NCI-H1417 treated with DMSO at 0.1 percent for 48 hours (cell line): ENCODE measurements around the gene NRCAM.

ENCODE experiments used
- DNase-seq: peaks from one replicate; lab custom pipeline; 2025; lab: John Stamatoyannopoulos, UW

The NRCAM gene

DNA sequence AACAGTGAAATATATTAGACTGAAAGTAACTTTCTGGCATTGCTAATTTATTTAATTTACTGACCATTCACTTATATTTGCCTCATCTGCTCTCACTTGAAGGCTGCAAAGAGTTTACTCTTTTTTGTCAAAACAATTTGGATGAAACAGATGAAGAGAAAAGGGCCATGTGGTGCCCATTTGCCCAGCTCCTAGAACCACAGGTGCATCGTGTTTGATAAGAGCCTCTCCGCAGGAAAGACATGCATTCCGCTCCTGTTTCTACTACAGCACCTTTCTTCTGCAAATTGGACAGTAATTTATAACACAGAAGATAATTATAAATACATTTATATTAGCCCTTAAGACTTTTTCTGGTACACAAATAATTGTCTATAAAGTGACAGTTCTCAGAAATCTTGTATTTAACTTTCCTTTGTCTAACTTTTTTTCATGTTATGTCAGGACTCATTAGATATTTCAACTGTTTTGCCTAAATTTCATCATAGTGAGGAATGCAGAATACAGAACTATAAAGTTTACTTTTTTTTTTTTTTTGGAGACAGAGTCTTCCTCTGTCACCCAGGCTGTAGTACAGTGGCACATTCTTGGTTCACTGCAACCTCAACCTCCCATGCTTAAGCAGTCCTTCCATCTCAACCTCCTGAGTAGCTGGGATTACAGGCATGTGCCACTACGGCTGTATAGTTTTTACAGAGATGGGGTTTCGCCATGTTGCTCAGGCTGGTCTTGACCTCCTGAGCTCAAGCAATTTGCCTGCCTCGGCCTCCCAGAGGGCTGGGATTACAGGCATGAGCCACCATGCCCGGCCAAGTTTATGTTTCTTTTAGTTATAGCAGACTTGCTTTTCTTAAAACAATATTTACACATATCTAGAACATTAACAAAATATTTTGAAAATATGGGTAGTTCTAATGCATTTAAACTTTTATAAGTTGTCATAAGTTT is 326.9 kb downstream of the NRCAM start:
- DNase-seq = no peak

GRCh38 chr7:108128514-108128913 is 327.7 kb downstream of the NRCAM start:
- no peak for DNase-seq

GRCh38 chr7:108127461-108127860 is 328.8 kb downstream of the NRCAM start:
- no peak for DNase-seq

DNA sequence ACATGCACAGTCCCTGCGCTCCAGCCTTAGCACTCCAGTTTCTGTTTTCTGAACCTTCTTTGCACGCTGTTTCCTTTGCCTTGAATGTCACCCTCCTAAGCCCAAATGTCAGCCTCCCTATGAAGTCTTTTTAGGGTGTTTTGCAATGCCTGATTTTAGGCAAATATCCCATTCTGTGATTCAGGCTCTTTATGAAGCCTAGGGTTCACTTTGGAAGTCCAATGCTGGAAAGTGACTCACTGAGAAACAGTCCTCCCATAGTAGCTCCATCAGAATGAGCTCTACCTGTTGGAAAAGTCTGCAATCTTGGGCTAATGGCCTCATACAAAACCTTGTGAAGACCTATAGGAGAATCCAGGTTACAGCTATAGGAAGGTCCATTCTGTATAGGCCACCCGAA is 331.4 kb downstream of the NRCAM start:
- DNase-seq = no peak

DNA sequence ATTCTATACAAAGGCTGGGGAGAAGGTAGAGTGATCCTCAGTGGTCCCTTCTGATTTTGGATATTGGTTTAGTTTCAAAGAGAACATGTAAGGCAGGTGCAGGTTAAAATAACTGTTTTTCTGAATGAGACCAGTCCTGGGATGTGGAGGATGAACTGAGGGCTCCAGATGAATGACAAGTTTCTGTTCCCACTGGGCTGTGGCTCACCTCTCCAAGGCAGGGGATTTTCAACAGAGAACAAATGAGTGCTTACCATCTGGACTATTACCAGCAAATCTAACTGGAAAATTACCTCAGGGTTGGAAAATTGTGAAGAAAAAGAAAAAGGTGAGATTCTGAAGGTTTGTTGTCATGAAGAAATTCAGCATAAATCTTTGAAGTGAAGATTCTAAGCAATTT is 334.1 kb downstream of the NRCAM start:
- no peak for DNase-seq

DNA sequence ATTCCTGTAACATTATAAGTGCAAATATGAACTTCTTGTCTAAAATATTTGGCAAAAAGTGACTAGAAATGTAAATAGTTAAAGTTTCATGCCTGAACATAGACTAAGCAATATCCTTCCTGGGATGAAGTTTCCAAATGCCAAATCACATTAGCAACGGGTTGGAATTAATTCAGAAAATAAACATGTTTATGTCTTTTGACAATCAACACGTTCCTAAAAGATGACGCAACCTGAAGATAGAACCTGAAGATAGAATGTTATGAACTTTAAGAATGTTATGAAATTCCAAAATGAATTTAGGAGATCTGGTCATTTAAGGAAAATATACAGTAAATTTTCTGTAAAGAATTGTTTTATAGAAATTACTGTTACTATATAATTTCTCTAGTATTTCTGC is 335.3 kb downstream of the NRCAM start:
- no peak for DNase-seq

DNA sequence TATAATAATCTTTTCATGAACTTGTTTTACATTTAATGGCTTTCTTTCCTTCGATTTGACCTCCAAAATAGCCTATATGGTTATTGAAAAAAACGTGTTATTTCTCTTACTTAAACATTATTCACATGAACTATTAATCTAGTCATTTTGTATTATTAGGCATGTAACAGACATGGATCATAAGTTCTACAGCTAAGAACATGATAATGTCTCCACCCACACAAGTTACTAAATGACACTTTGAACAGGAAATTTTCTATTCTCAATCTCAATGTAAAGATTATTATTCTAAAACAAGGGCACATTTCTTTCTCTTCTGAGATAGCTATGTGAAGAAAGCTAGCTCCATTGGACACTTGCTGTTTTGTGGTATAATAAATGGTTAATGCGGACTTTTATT is 336.0 kb downstream of the NRCAM start:
- no peak for DNase-seq

- no peak for DNase-seq
Observed at GRCh38 chr7:108118959-108119358, 337.3 kb downstream of the NRCAM start.

DNA sequence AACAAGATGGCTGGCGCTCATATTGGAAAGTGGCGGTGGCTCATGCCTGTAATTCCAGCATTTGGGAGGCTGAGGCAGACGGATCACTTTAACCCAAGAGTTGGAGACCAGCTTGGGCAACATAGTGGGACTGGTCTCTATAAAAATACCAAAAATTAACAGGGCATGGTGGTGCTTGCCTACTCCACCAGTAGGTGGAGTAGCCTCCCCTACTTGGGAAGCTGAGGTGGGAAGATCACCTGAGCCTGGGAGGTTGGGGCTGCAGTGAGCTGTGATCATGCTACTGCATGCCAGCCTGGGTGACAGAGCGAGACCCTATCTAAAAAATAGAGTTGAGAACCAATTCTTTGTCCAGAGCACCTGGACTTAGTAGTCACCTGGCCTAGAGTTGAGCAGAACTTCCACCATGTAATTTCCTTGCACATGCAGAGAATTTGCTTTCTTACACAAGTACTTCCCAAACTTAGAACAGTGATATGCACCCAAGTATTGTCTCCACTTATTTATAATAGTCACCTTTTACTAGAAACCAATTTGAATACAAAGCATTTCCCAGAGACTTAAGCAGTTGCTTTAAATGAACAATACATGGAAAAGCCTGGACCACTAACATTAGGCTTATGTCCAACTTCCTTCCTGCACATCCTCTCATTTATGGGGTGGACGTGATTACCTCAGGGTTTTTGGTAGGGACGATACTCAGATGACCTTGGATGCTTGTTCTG is 342.0 kb downstream of the NRCAM start:
- DNase-seq = no peak

DNA sequence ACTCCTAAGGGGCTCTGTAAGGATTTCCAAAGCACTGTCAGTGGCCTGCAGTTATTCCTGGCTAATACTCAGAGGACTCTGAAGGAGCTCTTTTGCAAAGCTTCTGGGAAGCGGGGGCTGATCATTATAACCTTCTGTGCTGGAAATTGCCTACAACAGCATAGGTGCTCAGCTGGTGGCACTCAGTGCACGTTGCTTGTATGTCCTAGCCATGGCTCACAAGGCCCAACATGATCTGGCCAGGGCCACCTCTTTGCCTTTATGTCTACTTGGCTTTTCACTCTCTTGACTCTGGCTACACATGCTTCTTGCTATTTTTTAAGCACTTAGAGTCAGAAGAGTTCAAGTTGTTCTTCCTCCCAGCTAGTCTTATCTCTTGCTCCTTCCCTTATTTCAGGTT is 343.6 kb downstream of the NRCAM start:
- DNase-seq = no peak

GRCh38 chr7:108109221-108109908 is 346.9 kb downstream of the NRCAM start:
- no peak for DNase-seq

- DNase-seq = no peak
Observed at GRCh38 chr7:108108131-108108530, 348.1 kb downstream of the NRCAM start.

DNA sequence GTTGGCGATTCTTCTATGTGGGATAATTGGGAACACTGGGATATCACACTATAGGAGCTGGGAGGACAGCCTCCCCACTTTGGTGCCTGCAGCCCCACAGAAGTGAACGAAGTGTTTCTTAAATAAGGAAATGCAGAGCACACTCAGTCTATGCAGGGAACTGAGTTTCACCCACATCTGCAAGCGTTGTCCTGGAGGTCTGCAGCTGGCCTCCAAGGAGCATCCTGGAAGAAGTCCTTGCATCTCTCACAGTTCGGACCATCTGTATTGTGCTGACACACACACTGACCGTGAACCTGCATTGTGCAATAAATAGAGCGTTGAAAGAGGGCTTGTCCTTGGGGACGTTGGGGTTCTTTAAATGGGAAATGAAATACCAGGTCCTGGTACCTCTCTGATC is 351.9 kb downstream of the NRCAM start:
- no peak for DNase-seq

- no peak for DNase-seq
Observed at GRCh38 chr7:108103558-108104298, 352.5 kb downstream of the NRCAM start.

- no peak for DNase-seq
Observed at GRCh38 chr7:108102671-108103312, 353.4 kb downstream of the NRCAM start.

DNA sequence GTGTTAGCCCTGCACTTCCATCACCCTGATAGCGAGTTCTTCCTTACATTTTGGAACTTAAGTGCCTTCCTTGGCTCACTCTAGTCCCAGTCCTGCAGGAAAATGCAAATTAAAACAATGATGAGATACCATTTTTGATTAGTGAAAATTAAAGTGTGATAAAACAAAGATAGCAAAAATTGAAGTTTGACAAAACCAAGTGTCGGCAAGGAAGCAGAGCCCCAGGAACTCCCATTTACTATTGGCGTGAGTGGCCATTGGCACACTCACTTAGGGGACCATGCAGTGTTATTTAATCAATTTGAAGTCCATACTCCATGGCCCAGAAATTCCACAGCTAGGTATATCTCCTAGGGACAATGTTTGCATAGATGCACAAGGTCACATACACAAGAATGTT is 354.5 kb downstream of the NRCAM start:
- no peak for DNase-seq

- DNase-seq = no peak
Observed at GRCh38 chr7:108099713-108100112, 356.5 kb downstream of the NRCAM start.

DNA sequence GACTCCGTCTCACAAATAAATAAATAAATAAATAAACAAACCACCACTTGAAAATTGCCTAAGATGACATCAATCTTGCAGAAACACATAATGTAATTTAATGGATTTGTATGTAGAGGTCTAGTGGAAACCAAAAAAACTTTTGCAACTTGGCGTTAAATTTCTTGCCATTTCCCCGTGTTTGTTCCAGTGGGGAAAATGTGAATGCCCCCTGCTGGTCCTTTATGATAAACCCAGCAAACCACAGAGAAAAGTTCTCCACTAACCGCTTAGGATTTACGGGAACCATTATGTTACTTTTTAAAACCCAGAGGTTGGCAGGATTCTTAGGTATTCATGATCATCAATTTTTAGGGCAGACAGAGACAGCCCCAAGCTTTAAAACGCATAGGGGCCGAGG is 358.5 kb downstream of the NRCAM start:
- no peak for DNase-seq
